AG10803 (cell line): Measurements from ENCODE around the gene HOXB1.

Experiments
- DNase-seq: peaks from one replicate; pipeline ENCODE4 v3.0.0; 2010; ENCODE audit warnings: low read depth
- H3K4me3 ChIP-seq: 2 replicates; pipeline ENCODE4 v1.5.1; 2011; ENCODE audit warnings: mild to moderate bottlenecking, low read length, control low read depth
- CTCF ChIP-seq: conservative IDR thresholded peaks from 2 replicates; pipeline ENCODE4 v1.5.1; 2011; ENCODE audit warnings: mild to moderate bottlenecking, low read length, control low read depth, inconsistent platforms

HOXB1 gene

GRCh38 chr17:48562934-48563333, 32.1 kb upstream of the HOXB1 start:
- no peak for DNase-seq
- H3K4me3 ChIP-seq = peak overlapping the region; percentile 60
- no peak for TF ChIP-seq CTCF

- peak overlapping the region; percentile 60 for H3K4me3 ChIP-seq
- peak; percentile 50 for TF ChIP-seq CTCF
Observed at GRCh38 chr17:48561884-48562810, 31.3 kb upstream of the HOXB1 start.

GRCh38 chr17:48559840-48560817, 29.3 kb upstream of the HOXB1 start:
- no peak for TF ChIP-seq CTCF
- H3K4me3 ChIP-seq = no peak overlapping the region
- no peak for DNase-seq

More at GRCh38 chr17:48561884-48562810, 31.3 kb upstream of the HOXB1 start:
- peak; percentile 60 for DNase-seq

- H3K4me3 ChIP-seq = peak overlapping the region; percentile 9
- no peak for DNase-seq
- no peak for TF ChIP-seq CTCF
Observed at GRCh38 chr17:48559122-48559839, 28.5 kb upstream of the HOXB1 start.

GRCh38 chr17:48558831-48559121, 28.0 kb upstream of the HOXB1 start:
- H3K4me3 ChIP-seq = peak overlapping the region; percentile 20
- DNase-seq = no peak
- no peak for TF ChIP-seq CTCF

GRCh38 chr17:48558057-48558830, 27.4 kb upstream of the HOXB1 start:
- peak overlapping the region; percentile 20 for H3K4me3 ChIP-seq
- no peak for TF ChIP-seq CTCF
- no peak for DNase-seq
